Inflammatory macrophage treated with lipopolysaccharide for 1 hour (primary cell): ENCODE measurements around the gene ACSS2.
"Not testable (repeated sequence)": the region's sequence is repeated elsewhere in the genome, so short reads cannot be mapped to it uniquely, and the experiment has no call there.

ENCODE experiments used
- DNase-seq, 2 donors: peaks; one replicate each; pipeline ENCODE4 v3.0.0-alpha.2; 2020 to 2022

The ACSS2 gene

GRCh38 chr20:34874094-34874654 is 2.2 kb upstream of the ACSS2 start:
- DNase-seq: peak; percentile 77 to 93

- DNase-seq: peak in 1 of 2 donors; percentile 99
Observed at GRCh38 chr20:34875642-34876405, 588 bp upstream of the ACSS2 start.

GRCh38 chr20:34880215-34880850 is 3.9 kb downstream of the ACSS2 start:
- DNase-seq: no peak

- DNase-seq: not testable (repeated sequence)
Observed at GRCh38 chr20:34880971-34881370, 4.6 kb downstream of the ACSS2 start.

GRCh38 chr20:34881689-34882088 is 5.3 kb downstream of the ACSS2 start:
- no peak for DNase-seq

DNA sequence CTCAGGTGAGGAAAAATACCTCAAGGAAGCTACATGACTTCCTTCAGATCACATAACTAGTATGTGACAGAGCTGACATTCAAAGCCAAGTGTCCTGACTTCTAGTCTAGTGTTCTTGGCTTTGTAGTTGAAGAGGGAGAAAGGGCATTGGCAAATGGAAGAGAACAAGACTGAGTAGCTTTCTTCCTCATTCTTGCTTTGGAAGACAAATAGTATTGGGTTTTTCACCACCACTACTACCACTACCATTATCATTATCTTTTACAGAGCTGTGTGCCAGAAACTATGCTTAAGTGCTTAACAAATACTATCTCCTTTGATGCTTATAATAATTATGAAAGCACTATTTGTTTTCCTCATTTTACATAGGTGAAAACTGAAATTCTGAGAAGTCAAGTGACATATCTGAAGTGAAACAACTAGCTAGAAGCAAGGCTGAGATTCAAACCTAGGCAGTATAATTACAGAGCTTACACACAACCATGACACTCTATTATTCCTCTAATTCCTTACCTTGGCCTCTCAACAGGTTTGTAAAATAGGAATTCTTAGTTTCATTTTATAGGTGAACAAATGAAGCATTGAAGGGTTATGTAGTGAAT is 6.8 kb downstream of the ACSS2 start:
- DNase-seq: no peak

- no peak for DNase-seq
Observed at GRCh38 chr20:34883809-34884208, 7.4 kb downstream of the ACSS2 start.

GRCh38 chr20:34884260-34884659 is 7.8 kb downstream of the ACSS2 start:
- DNase-seq: no peak

GRCh38 chr20:34886122-34886521 is 9.7 kb downstream of the ACSS2 start:
- DNase-seq: no peak

GRCh38 chr20:34887023-34887422 is 10.6 kb downstream of the ACSS2 start:
- DNase-seq: no peak

DNA sequence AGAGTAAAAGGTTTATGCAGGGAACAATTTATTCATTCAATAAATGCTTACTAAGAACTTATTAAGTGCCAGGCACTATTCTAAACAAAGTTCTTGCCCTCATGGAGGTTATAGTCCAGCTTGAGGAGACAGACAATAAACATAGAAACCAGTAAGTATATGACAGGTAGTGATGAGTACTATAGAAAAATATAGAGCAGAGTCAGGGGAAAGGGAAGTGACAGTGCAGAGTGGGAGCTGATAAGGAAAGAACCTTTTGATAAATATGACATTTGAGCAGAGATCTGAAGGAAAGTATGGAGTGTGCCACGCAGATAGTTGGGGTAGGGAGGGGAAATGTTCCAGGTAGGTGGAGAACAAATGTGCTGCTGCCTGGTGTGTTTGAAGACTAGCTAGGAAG is 12.1 kb downstream of the ACSS2 start:
- no peak for DNase-seq

DNA sequence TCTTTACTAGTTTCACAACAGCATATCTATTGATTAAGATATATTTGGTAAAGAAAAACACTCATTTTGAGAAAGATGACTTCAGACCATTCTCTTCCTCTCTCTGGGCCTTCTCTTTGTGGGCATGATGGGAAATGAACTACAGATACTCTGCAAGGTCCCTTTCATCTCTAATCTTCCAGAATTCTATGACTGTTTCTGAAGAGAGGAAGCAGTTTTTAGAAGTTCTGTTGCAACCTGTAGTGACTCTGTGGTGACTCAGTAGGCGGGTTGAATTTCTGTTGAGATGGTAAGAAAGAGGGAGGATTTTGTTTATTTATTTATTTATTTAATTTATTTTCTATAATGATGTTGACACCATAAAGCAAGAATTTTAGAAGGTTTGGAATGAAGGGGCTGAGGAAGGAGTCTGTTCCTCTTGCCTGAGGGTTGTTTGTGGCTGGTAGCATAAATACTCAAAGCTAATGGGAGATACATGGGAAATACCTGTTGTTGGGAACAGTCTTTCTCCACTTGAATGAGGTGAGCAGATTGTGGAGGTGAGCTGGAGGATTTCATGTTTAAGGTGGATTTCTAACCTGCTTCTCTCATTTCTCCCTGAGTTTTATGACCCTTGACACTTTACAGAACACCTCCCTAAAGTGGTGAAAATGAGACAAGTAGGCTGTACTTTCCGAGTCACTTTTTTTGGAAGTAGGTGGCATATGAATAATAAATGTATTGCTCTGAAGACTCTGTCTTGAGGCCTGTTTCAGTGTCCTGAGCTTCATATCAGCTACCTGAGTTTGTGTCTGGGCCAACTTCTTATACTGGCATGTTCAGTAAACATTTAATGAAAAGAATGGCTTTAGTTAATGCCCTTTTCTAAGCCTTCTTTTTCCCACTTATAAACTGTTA is 15.0 kb downstream of the ACSS2 start:
- DNase-seq: peak; percentile 82 to 83

- DNase-seq: no peak
Observed at GRCh38 chr20:34892671-34893070, 16.3 kb downstream of the ACSS2 start.

DNA sequence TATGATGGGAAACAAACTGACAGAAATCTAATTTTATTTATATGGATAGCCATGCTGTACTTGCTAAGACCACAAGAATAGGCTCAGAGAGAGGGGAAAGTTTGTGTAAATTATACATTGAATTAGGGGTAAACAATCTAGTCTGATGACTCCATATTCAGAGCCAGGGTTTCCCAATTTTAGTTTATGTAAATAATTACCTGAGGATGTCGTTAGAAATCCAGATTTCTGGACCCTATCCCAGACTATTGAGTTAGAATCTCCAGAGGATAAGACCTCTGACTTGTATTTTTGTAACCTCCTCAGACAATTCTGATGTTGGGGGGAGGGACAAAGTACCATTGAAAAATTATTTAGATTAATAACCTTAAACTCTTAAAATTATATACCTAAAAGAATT is 18.3 kb downstream of the ACSS2 start:
- DNase-seq: no peak

DNA sequence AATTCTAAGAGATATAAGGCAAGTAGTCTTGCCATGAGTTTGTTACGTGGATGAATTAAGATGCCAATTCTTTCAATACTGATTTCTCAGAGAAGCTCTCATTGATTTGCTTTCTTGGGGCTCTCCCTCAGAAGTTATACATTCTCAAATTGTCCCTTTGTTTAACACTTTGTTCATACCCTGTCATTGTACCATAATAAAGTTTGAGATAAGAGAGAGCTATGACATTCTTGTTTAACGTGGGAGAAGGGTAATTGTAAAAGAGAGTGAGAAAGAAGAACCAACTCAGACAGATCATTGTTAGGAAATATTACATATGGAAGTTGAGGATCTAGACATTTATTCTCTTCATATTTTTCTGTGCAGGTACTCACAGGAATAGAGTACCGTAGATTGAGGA is 19.1 kb downstream of the ACSS2 start:
- DNase-seq: no peak

DNA sequence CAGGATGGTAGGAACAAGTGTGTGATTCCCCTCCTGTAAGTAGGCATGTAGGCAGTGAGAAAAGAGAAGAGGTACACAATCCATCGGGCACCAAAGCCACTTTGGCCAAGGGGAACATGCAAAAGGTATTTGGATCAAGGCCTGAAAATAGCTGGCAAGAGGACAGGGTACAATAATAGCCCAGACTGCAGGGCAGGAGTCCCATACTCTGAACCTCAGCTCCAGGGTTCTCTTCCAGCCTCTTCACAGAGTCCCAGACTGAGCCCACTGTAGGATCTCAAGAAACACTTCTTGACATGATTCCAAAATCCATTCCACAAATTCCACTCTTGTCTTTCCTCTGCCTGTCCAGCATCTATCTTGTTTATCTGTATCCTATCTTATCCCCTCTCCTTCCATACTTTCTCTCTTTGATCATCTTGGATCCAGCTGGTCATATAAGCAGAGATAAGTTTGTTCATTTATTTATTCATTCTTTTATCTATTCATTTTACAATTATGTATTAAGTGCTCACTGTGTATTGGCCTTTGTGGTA is 19.7 kb downstream of the ACSS2 start:
- DNase-seq: no peak

DNA sequence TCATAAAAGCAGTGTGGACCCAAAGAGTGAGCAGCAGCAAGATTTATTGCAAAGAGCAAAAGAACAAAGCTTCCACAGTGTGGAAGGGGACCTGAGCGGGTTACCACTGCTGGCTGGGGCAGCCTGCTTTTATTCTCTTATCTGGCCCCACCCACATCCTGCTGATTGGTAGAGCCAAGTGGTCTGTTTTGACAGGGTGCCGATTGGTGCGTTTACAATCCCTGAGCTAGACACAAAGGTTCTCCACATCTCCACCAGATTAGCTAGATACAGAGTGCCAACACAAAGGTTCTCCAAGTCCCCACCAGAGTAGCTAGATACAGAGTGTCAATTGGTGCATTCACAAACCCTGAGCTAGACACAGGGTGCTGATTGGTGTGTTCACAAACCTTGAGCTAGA is 21.7 kb downstream of the ACSS2 start:
- not testable (repeated sequence) for DNase-seq

DNA sequence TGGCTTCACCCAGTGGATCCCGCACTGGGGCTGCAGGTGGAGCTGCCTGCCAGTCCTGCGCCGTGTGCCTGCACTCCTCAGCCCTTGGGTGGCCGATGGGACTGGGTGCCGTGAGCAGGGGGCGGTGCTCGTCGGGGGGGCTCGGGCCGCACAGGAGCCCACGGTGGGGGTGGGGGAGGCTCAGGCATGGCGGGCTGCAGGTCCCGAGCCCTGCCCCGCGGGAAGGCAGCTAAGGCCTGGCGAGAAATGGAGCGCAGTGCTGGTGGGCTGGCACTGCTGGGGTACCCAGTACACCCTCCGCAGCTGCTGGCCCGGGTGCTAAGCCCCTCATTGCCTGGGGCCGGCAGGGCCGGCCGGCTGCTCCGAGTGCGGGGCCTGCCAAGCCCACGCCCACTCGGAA is 22.3 kb downstream of the ACSS2 start:
- not testable (repeated sequence) for DNase-seq

- peak; percentile 32 to 37 for DNase-seq
Observed at GRCh38 chr20:34904202-34904621, 27.8 kb downstream of the ACSS2 start.

DNA sequence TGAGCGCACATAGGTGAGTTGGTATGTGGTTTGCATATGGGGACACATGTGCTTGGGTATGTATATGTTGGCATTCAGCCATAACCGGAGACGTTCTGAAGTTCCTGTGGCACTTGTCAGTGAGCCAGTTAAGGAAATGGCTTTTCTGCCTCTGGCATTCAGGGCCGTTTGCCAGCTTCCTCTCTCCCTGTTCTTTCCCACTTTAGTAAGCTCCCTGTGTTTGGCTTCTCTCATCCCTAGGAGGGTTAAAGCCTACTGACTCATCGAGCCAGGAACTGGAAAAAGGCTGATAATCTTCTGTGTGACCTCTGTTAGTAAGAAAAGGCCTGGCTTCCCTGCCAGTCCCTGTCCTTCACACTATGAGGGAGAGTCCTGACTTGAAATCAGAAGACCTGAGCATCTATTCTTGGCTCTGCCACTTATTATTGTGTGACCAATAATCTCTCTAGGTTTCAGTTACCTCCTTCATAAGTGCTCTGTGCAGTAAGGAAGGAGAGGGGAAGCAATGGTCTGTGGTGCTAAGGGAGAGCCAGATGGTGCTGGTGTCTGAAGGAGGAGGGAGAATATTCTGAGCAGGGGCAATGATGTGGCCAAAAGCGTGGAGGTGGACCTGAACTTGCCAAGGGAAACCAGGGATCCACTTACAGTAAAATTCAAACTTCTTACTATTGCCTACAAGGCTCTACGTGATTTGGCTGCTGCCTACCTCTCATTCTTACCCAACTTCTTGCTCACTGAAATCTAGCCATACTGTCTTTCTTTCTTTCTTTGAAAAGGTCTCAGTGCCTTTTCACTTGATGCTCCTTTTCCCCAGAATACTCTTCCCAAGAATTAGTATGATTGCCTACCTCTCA is 31.4 kb downstream of the ACSS2 start:
- peak in 1 of 2 donors; percentile 14 for DNase-seq

DNA sequence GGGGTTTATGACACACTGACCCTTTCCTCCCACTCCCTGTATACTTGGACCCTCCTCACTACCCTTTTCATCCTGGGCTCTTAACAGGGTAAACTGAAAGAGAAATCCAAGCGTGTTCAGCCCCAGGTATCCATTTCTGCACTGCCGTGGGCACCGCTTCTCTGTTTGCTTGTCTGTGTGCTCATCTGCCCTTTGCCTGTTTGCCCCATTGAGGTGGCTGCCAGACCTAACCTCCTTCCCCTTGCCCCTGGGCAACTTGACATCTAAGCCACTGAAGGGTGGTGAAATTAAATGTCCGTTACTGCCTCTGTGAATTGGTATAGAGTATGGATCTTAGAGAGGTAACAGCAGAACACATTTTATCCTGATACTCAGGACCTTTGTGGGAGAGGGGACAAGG is 38.7 kb downstream of the ACSS2 start:
- no peak for DNase-seq
